SK-N-MC (cell line): Measurements from ENCODE around the gene CCDC73.
"Not testable (repeated sequence)": the region's sequence is repeated elsewhere in the genome, so short reads cannot be mapped to it uniquely, and the experiment has no call there.

Experiments
- EZH2 ChIP-seq: fragments of 200-600 bp; sonication (generic); IDR thresholded peaks from one replicate; pipeline ENCODE4 v1.6.1; 2017; ENCODE audit warnings: antibody characterized with exemption
- FOXP2 ChIP-seq: optimal IDR thresholded peaks from 2 replicates; pipeline ENCODE3; 2011; ENCODE audit warnings: mild to moderate bottlenecking, moderate library complexity; ENCODE audit not compliant: insufficient read depth; ENCODE audit errors: extremely low read length, control extremely low read depth
- POLR2AphosphoS5 ChIP-seq: IDR thresholded peaks from 2 replicates; pipeline ENCODE4 v1.6.1; 2012; ENCODE audit warnings: mild to moderate bottlenecking, low read depth, low read length, borderline replicate concordance

DNA sequence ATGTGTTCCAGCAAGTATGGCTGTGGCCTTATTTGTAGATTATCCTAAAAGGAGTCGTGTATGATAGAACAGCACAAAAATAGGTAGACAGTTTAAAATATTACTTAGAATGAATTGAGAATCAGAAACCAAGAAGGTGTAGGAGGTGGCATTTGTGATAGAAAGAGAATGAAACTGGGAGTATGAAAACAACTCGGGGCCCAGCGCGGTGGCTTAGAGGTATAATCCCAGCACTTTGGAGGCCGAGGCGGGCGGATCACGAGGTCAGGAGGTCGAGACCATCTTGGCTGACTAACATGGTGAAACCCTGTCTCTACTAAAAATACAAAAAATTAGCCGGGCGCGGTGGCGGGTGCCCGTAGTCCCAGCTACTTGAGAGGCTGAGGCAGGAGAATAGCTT is 198.3 kb downstream of the CCDC73 start:
- TF ChIP-seq EZH2, POLR2AphosphoS5, FOXP2: not testable (repeated sequence)
